Parathyroid adenoma (tissue), 2 donors: ENCODE measurements around the gene MACROH2A1.

Experiments used
- H2AFZ ChIP-seq: fragments of 300-600 bp; sonication (generic); one replicate; pipeline ENCODE4 v1.7.0; 2017; ENCODE audit warnings: antibody characterized with exemption, mild to moderate bottlenecking
- H3K27ac ChIP-seq: fragments of 300-600 bp; sonication (generic); one replicate; pipeline ENCODE4 v1.7.0; 2017
- H3K27me3 ChIP-seq: fragments of 300-600 bp; sonication (generic); one replicate; pipeline ENCODE4 v1.7.0; 2017; ENCODE audit warnings: low read length; ENCODE audit not compliant: control insufficient read depth, insufficient read depth
- H3K36me3 ChIP-seq: fragments of 300-600 bp; sonication (generic); one replicate; pipeline ENCODE4 v1.7.0; 2017; ENCODE audit warnings: low read length; ENCODE audit not compliant: control insufficient read depth, insufficient read depth
- H3K4me1 ChIP-seq: fragments of 300-600 bp; sonication (generic); one replicate; pipeline ENCODE4 v1.7.0; 2017; ENCODE audit warnings: control low read depth
- H3K4me2 ChIP-seq: fragments of 300-600 bp; sonication (generic); one replicate; pipeline ENCODE4 v1.7.0; 2017; ENCODE audit warnings: low read length
- H3K4me3 ChIP-seq: fragments of 300-600 bp; sonication (generic); one replicate; pipeline ENCODE4 v1.7.0; 2017; ENCODE audit warnings: low read depth, low read length
- H3K79me2 ChIP-seq: fragments of 300-600 bp; sonication (generic); one replicate; pipeline ENCODE4 v1.7.0; 2017; ENCODE audit warnings: control low read depth
- H3K9ac ChIP-seq: fragments of 300-600 bp; sonication (generic); one replicate; pipeline ENCODE4 v1.7.0; 2017; ENCODE audit warnings: mild to moderate bottlenecking
- H3K9me3 ChIP-seq: fragments of 300-600 bp; sonication (generic); one replicate; pipeline ENCODE4 v1.7.0; 2017; ENCODE audit warnings: low read length; ENCODE audit not compliant: control insufficient read depth
- TF ChIP-seq, protein P1 (sequence below): fragments of 300-600 bp; sonication (generic); IDR thresholded peaks from one replicate; pipeline ENCODE4 v1.7.0; 2017; ENCODE audit warnings: antibody characterized with exemption, mild to moderate bottlenecking
- donor health status: primary hyperparathyroidism.

Gene MACROH2A1

DNA sequence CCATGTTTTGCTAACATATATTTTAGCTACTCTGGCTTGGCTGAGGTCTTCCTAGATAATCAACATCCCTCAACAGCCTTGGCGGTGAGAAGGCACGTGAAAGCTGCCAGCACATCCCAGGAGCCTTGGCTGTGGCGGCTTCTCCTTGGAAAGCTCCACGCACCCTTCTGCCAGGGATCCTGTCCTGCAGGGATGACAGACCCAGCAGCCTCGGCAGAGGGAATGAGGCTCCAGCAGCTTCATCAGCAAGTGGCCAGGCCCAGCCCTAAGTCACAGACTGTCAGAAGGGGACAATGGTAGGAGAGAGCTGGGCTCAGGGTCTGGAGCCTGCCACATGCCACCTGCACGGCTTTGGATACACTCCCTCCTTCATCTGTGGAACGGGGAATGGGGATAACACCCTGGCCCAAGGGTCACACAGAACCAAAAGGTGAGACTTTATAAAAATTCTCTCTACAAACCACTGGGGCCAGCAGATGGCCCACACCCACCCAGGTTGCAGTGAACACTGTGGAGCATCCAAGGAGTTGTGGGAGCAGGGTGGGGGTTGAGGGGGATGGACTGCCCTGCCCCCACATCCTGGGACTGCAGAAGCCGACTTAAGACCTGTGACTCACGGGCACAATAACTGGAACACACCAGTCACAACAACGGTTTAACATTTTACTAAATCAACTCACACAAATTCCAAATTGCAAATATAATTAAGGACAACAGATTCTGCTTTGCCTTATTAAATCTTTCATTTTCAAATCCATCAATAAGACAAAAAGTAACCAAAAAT, 65.1 kb downstream of the MACROH2A1 start:
- H3K4me2 ChIP-seq = no peak overlapping the region
- H3K27ac ChIP-seq = no peak overlapping the region
- H3K9ac ChIP-seq = no peak overlapping the region
- no peaks in the 10 kb centered on the region for H3K27me3 ChIP-seq
- no peak overlapping the region for H3K4me3 ChIP-seq
- H3K4me1 ChIP-seq = no peaks in the 10 kb centered on the region
- TF ChIP-seq, protein P1, sequence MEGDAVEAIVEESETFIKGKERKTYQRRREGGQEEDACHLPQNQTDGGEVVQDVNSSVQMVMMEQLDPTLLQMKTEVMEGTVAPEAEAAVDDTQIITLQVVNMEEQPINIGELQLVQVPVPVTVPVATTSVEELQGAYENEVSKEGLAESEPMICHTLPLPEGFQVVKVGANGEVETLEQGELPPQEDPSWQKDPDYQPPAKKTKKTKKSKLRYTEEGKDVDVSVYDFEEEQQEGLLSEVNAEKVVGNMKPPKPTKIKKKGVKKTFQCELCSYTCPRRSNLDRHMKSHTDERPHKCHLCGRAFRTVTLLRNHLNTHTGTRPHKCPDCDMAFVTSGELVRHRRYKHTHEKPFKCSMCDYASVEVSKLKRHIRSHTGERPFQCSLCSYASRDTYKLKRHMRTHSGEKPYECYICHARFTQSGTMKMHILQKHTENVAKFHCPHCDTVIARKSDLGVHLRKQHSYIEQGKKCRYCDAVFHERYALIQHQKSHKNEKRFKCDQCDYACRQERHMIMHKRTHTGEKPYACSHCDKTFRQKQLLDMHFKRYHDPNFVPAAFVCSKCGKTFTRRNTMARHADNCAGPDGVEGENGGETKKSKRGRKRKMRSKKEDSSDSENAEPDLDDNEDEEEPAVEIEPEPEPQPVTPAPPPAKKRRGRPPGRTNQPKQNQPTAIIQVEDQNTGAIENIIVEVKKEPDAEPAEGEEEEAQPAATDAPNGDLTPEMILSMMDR = no peak
- no peaks in the 10 kb centered on the region for H3K36me3 ChIP-seq
- H3K9me3 ChIP-seq = no peaks in the 10 kb centered on the region
- H3K79me2 ChIP-seq = no peaks in the 10 kb centered on the region
- H2AFZ ChIP-seq = no peak overlapping the region

DNA sequence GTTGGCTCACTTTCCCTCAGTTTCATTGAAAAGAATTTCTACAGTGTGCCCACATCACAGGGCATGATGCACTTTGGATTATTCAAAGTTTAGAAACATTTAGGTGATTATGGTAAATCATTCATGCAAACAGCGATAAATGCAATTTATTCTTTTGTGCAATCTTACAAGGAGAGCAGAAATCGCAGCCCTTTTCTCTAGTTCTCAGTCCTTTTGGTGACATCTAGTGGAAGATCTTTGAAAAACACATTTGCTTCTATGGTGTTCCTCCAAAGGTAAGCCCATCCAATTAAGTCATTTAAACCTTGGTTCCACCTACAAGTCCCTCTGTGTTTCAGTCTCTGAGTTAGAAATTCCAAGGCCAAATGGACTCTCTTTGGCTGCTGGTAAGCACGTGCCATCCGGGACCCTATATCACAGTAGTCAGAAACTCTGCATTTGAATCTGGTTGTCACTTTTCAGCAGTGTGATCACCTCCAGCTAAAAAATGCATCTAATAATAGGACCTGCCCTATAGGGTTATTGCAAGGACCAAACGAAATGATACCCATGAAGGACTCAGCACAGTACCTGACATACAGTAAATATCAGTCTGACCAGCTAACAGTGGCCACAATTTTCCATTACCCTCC, 66.4 kb downstream of the MACROH2A1 start:
- H2AFZ ChIP-seq = no peak overlapping the region
- H3K9me3 ChIP-seq = no peaks in the 10 kb centered on the region
- TF ChIP-seq, protein P1 = peak; percentile 37
- H3K9ac ChIP-seq = no peak overlapping the region
- no peaks in the 10 kb centered on the region for H3K79me2 ChIP-seq
- H3K4me2 ChIP-seq = no peak overlapping the region
- no peaks in the 10 kb centered on the region for H3K4me1 ChIP-seq
- no peak overlapping the region for H3K4me3 ChIP-seq
- H3K27ac ChIP-seq = no peak overlapping the region
- H3K27me3 ChIP-seq = no peaks in the 10 kb centered on the region
- no peaks in the 10 kb centered on the region for H3K36me3 ChIP-seq

DNA sequence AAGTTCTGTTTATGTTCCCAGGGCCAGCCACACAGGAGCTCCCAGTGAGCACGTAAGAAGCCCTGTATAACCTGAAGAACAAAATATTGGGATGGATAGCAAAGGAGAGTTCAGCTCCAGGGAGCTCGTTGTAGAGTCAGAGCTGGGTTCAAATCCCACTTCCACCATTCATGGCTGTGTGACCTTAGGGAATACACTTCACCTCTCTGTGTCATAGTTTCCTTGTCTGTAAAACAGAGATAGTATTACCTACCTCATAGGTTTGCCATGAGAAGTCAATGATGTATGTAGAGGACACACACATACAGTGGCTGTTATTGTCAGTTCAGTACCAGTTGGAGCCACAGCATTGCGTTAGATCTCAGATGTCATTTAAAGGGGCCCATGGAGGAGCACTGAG, 67.4 kb downstream of the MACROH2A1 start:
- no peaks in the 10 kb centered on the region for H3K4me1 ChIP-seq
- H3K4me2 ChIP-seq = no peak overlapping the region
- no peak overlapping the region for H3K4me3 ChIP-seq
- H3K27ac ChIP-seq = no peak overlapping the region
- TF ChIP-seq, protein P1 = no peak
- H3K36me3 ChIP-seq = no peaks in the 10 kb centered on the region
- no peaks in the 10 kb centered on the region for H3K27me3 ChIP-seq
- H2AFZ ChIP-seq = no peak overlapping the region
- no peaks in the 10 kb centered on the region for H3K79me2 ChIP-seq
- no peaks in the 10 kb centered on the region for H3K9me3 ChIP-seq
- H3K9ac ChIP-seq = no peak overlapping the region

DNA sequence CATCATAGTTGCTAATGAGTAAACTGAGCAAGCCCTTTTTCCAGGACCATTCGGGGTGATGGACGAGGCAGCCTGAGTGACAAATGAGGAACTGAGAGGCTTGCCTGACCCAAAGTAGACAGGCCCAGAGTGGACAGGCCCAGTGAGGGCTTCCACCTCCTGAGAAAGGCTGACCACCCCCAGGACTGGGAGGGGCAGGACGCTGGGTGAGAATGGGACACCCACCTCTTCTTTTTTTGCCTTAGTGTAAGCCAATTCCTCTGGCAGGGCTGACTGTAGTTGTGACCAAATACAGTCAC, 68.3 kb downstream of the MACROH2A1 start:
- TF ChIP-seq, protein P1 = no peak
- H3K9ac ChIP-seq = no peak overlapping the region
- no peak overlapping the region for H3K4me2 ChIP-seq
- no peak overlapping the region for H3K4me3 ChIP-seq
- no peak overlapping the region for H2AFZ ChIP-seq
- H3K4me1 ChIP-seq = no peaks in the 10 kb centered on the region
- no peaks in the 10 kb centered on the region for H3K79me2 ChIP-seq
- H3K36me3 ChIP-seq = no peaks in the 10 kb centered on the region
- no peaks in the 10 kb centered on the region for H3K9me3 ChIP-seq
- H3K27ac ChIP-seq = no peak overlapping the region
- no peaks in the 10 kb centered on the region for H3K27me3 ChIP-seq
